Measurements from ENCODE around the gene ARPIN.
"Not testable (repeated sequence)": the region's sequence is repeated elsewhere in the genome, so short reads cannot be mapped to it uniquely, and the experiment has no call there.

ARPIN gene

GRCh38 chr15:89876396-89877082, 36.2 kb downstream of the ARPIN start:
- DNase-seq = no peak

GRCh38 chr15:89875741-89876140, 37.0 kb downstream of the ARPIN start:
- DNase-seq = no peak

- DNase-seq = peak; percentile 87 to 88
Observed at GRCh38 chr15:89874926-89875564, 37.7 kb downstream of the ARPIN start.

- no peak for DNase-seq
Observed at GRCh38 chr15:89870688-89871288, 42.0 kb downstream of the ARPIN start.

DNA sequence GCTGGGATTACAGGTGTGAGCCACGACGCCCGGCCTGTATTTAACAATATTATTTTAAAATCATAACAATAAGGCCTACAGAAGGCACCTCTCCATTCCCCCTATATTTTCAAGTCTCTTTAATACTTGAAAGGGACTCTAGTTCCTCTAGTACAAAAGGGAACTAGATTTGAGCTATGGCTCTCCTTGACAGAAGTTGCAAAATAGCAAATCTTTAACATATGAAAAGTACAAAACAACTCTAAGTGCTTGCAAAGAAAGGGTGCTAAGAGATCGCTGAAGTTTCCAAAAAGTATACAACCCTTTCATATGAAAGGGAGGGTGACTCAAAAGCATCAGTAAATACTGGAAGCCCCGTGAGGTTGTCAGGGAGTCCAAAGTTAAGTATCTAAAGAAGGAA, 42.7 kb downstream of the ARPIN start:
- DNase-seq = peak in 1 of 2 experiments; percentile 15

GRCh38 chr15:89869490-89869889, 43.3 kb downstream of the ARPIN start:
- DNase-seq = not testable (repeated sequence)

GRCh38 chr15:89864958-89865739, 47.6 kb downstream of the ARPIN start:
- no peak for DNase-seq

DNA sequence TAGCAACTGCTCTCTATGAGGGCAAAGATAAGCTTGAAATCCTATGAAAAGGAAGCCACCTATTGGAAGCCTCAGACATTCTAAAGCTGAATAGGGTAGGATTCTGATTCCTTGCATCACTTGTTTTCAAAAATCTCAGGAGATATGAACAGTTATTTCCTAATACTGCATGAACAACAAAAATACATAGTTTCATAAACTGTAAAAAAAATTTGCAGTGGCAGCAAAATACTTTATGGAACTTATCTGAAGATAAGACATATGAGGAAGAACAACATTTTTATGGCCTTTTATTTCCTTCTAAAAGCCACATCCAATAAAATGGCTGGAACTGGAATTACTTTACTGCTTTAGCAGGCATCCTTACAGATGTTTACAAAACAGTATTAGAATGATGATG, 48.8 kb downstream of the ARPIN start:
- no peak for DNase-seq

GRCh38 chr15:89860891-89861290, 51.9 kb downstream of the ARPIN start:
- no peak for DNase-seq

- DNase-seq = no peak
Observed at GRCh38 chr15:89860431-89860830, 52.3 kb downstream of the ARPIN start.

DNA sequence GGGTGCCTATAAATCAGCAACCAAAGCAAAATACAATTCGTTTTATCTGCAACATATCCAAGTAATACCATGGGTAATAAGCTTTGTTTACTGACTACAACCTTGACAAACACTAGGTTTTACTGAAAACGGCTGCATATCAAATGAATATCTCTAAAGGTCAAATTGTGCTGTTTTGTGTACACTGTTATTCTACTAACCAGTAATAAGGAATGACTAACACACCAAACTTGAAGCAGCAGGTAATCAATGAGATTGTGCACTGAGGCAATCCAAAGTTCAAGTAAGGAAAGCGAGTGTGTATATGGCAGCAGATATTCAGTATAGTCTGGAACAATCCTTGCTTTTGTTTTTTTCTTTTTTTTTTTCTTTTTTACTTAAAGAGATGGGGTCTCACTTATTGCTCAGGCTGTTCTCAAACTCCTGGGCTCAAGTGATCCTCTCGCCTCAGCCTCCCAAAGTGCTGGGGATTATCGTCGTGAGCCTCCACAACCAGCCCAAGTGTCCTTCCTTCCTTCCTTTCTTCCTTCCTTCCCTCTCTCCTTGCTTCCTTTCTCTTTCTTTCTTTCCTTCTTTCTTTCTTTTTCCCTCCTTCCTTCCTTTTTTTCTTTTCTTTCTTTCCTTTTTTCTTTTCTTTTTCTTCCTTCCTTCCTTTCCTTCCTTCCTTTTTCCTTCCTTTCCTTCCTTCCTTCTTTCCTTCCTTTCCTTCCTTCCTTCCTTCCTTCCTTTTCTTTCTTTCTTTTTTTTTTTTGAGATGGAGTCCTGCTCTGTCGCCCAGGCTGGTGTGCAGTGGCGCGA, 53.9 kb downstream of the ARPIN start:
- DNase-seq = no peak

DNA sequence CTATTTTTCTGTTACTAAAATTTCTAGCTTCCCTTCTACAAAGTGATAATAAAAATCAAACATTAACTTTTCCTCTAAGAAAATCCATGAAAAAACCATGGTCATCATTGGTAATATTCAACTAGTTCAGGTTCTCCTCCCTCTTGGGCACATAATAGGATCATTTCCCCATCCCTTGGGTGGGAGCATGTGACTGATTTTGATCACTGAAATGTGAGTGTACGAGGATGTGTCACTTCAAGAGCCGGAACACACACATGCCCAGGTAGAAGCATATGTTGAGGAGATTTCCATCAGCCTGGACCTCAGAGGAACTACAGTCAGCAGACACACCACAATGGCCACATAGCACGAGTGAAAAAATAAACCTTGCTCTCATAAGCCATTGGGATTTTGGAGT, 55.1 kb downstream of the ARPIN start:
- no peak for DNase-seq

GRCh38 chr15:89855948-89856347, 56.8 kb downstream of the ARPIN start:
- DNase-seq = no peak

GRCh38 chr15:89854863-89855262, 57.9 kb downstream of the ARPIN start:
- not testable (repeated sequence) for DNase-seq

DNA sequence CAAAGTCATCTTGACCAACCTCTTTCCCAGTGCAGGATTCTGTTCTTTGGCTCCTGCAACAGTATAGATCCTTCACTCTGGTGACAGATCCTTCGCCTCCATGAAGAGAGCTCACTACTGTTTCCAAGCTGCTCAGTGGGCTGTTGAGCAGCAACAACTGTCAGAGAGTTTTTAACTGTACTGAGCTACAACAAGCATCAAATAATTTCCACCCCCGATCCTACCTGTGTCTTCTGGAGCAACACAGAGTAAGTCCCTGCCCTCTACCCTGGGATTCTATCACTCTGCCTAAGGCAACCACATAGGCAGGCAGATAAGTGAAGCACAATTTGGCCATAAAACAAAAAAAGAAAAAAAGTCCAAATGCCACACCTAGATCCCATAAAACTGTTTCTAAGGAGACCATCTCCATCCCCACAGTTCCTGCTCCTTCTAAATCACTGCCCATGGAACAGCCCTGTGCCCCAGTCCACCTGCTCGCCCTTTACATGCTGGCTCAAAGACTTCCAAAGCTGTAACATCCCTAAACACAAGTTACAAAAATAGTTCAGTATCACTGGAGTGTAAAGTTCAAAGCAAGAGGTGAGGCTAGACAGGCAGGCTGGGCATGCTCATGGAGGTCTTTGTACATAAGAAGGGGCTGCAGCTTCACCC, 60.3 kb downstream of the ARPIN start:
- DNase-seq = no peak

- peak in 1 of 2 experiments; percentile 27 for DNase-seq
Observed at GRCh38 chr15:89851673-89852341, 60.9 kb downstream of the ARPIN start.

DNA sequence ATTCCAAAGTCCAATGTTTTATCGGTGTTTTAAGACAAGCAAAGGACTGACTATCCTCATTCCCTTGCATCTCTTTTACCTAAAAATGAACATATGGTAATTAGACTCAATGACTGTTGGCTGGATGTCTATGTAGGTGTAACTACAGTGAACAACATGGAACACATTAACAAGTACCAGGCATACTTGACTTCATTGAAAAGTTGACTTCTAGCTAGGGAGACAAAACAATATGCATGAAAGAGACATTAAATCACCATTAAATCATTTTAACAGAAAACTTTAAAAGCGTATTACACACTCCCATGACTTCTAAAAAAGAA, 63.8 kb downstream of the ARPIN start:
- DNase-seq = no peak

- no peak for DNase-seq
Observed at GRCh38 chr15:89847101-89847500, 65.7 kb downstream of the ARPIN start.

DNA sequence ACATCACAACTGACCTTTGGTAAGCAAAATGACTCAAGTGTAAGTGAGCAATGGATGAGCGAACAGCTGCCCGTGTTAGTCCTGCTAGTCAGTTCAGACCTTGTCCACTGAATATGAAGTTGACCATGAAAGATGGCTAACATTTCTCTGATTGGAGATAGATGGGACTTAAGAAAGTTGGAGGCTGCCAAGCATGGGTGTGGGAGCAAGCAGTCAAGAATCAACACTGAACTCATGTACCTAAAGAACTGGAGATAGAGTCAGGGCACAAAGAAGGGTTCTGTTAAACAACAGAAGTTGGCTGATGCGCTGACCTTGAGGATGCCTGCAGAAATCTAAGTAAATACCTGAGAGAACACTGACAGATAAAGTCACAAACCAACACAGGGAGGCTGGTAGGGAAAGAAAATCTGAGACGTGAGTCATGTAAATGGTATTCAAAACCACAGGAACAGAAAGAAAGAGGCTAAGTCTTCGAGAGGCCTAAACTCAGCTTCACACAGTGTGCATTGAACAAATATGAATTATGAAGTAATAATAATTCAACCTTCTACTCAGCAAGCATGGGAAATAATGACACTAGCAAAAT, 67.4 kb downstream of the ARPIN start:
- DNase-seq = no peak

All from Kasumi-1 (cell line).